HepG2 (cell line): Measurements from ENCODE around the gene GALNT17. TPM values are rescaled to one million over a fixed set of nuclear protein-coding genes. Genes with fewer than 3 reads are reported as not detected.

Source experiments
- ATAC-seq: fragments of 200-7000 bp; cut with Tn5 transposase; 3 replicates; pipeline ENCODE4 v1.9.1; 2020; ENCODE audit warnings: mild to moderate bottlenecking, moderate library complexity
- BruUV-seq: library from RNA; stranded (reverse); fragments of 400-500 nt; replicated peaks from 2 replicates; lab custom pipeline; 2021; lab: Mats Ljungman, UMichigan
- CTCF ChIA-PET: fragments of 300-600 bp; formaldehyde crosslinking; extraction: SDS; loops from one replicate; lab custom pipeline; 2021; ENCODE audit warnings: low total read pairs, inconsistent platforms, low intra/inter-chr PET ratio; lab: Yijun Ruan, JAX
- POLR2A ChIA-PET: fragments of 350-600 bp; sonication (Branson Sonifier 250); formaldehyde crosslinking; loops from one replicate; lab custom pipeline; 2020; ENCODE audit warnings: antibody characterized with exemption, inconsistent platforms; lab: Yijun Ruan, JAX
- DNase-seq: peaks from one replicate; pipeline ENCODE4 v3.0.0-alpha.2; 2015; ENCODE audit warnings: low spot score
- FAIRE-seq: peaks from 3 replicates; lab custom pipeline; 2011; peaks lifted over from hg19 to GRCh38; lab: Jason Lieb, UNC
- H2AFZ ChIP-seq: one replicate; pipeline ENCODE4 v1.6.1; 2011; ENCODE audit warnings: low read length, inconsistent platforms
- H3K27ac ChIP-seq: fragments of 300-600 bp; 3 replicates; pipeline ENCODE4 v1.8.0; 2011; ENCODE audit warnings: mixed run types, mild to moderate bottlenecking, mixed read lengths, low read length, inconsistent platforms; ENCODE audit not compliant: insufficient read depth; ENCODE audit errors: extremely low read length
- H3K27me3 ChIP-seq, 2 experiments: fragments of 200-600 bp in 1 of 2; 2 replicates in 1 of 2; 3 replicates in 1 of 2; pipeline versions ENCODE4 v1.6.0 to v1.8.0; 2011; ENCODE audit warnings: low read length in 2 of 2, mild to moderate bottlenecking in 2 of 2, moderate library complexity in 2 of 2, inconsistent platforms in 1 of 2; ENCODE audit not compliant: insufficient read depth in 2 of 2, control insufficient read depth in 1 of 2
- H3K36me3 ChIP-seq, 2 experiments: fragments of 200-600 bp in 1 of 2; replicated peaks in 1 of 2; 2 replicates in 1 of 2; 3 replicates in 1 of 2; pipeline versions ENCODE4 v1.5.1 to v1.8.0; 2011; ENCODE audit warnings: low read length in 2 of 2, inconsistent platforms in 1 of 2; ENCODE audit not compliant: insufficient read depth in 2 of 2, control insufficient read depth in 1 of 2
- H3K4me1 ChIP-seq: 2 replicates; pipeline ENCODE4 v1.5.1; 2012; ENCODE audit warnings: low read length, inconsistent platforms; ENCODE audit not compliant: insufficient read depth
- H3K4me2 ChIP-seq: 2 replicates; pipeline ENCODE4 v1.6.0; 2011; ENCODE audit warnings: low read depth, low read length, inconsistent platforms
- H3K4me3 ChIP-seq, 3 experiments: fragments of 200-600 bp in 1 of 3; sonication (generic), shearing (Covaris generic) in 1 of 3; replicated peaks in 1 of 3; 2 replicates each; pipeline ENCODE4 v1.5.1; 2011 to 2016; ENCODE audit warnings: low read length in 3 of 3, inconsistent platforms in 2 of 3, low read depth in 2 of 3, mild to moderate bottlenecking in 2 of 3, control low read depth in 1 of 3, mixed read lengths in 1 of 3; ENCODE audit not compliant: insufficient read depth in 1 of 3
- H3K79me2 ChIP-seq: one replicate; pipeline ENCODE4 v1.6.1; 2011; ENCODE audit warnings: low read length, inconsistent platforms; ENCODE audit not compliant: insufficient read depth
- H3K9ac ChIP-seq: 2 replicates; pipeline ENCODE4 v1.6.0; 2011; ENCODE audit warnings: mild to moderate bottlenecking, low read depth, low read length, inconsistent platforms; ENCODE audit not compliant: insufficient read depth
- H3K9me3 ChIP-seq: 2 replicates; pipeline ENCODE4 v1.5.1; 2012; ENCODE audit warnings: mild to moderate bottlenecking, low read length
- H4K20me1 ChIP-seq: 2 replicates; pipeline ENCODE4 v1.6.0; 2011; ENCODE audit warnings: inconsistent platforms, mild to moderate bottlenecking, low read length, moderate library complexity; ENCODE audit not compliant: insufficient read depth
- ATF7-NPFF ChIP-seq: sonication (generic); formaldehyde crosslinking; IDR thresholded peaks from 2 replicates; pipeline ENCODE4 v1.8.1; 2023; ENCODE audit warnings: mild to moderate bottlenecking, low read depth, missing genetic modification reagents, moderate library complexity
- GLMP ChIP-seq: sonication (generic); formaldehyde crosslinking; IDR thresholded peaks from 2 replicates; pipeline ENCODE4 v1.9.0; 2021; ENCODE audit warnings: missing genetic modification reagents, mild to moderate bottlenecking, borderline replicate concordance
- HNF1B ChIP-seq: sonication (generic); formaldehyde crosslinking; IDR thresholded peaks from 2 replicates; pipeline ENCODE4 v1.5.1; 2020; ENCODE audit warnings: mild to moderate bottlenecking, moderate library complexity, missing genetic modification reagents
- KLF11 ChIP-seq: IDR thresholded peaks from 2 replicates; pipeline ENCODE4 v1.6.1; 2016; ENCODE audit warnings: missing compliant biosample characterization
- SRSF9 ChIP-seq: fragments of 200-400 bp; formaldehyde crosslinking; IDR thresholded peaks from 2 replicates; pipeline ENCODE4 v1.6.1; 2018; ENCODE audit warnings: borderline replicate concordance, mild to moderate bottlenecking, low read depth, low read length; ENCODE audit not compliant: insufficient read depth, poor library complexity, severe bottlenecking
- ZNF260 ChIP-seq: sonication (generic); formaldehyde crosslinking; IDR thresholded peaks from 2 replicates; pipeline ENCODE4 v1.4.0; 2020; ENCODE audit warnings: missing genetic modification reagents, low read depth, mild to moderate bottlenecking, borderline replicate concordance
- ZNF326 ChIP-seq: sonication (generic); formaldehyde crosslinking; IDR thresholded peaks from 2 replicates; pipeline ENCODE4 v1.4.0; 2020; ENCODE audit warnings: missing genetic modification reagents, borderline replicate concordance
- WGBS: methylation state at CpG from one replicate; pipeline ENCODE4 v1.1.6; 2017; ENCODE audit warnings: low lambda C conversion rate; 5-methylcytosine and 5-hydroxymethylcytosine counted together
- in situ Hi-C: cut with HindIII; loops from 2 replicates; pipeline ENCODE4 v1.10.0; 2017; ENCODE audit warnings: low pct_unique_long_range_greater_than_20kb; ENCODE audit not compliant: extremely low pct_ligation_motif_present
- intact Hi-C: fragments of 100-400 bp; cut with micrococcal nuclease; formaldehyde crosslinking; loops from one replicate; pipeline ENCODE4 v1.10.0; 2022; ENCODE audit not compliant: unreplicated experiment
- polyA plus RNA-seq, 8 experiments: library from polyadenylated mRNA; depleted of rRNA in 3 of 8; stranded (reverse) in 7 of 8; unstranded in 1 of 8; fragments of >200 nt; fragmentation: Illumina TruSeq in 4 of 8; extraction: Trizol in 4 of 8; gene quantifications; 2 replicates each; pipeline versions ENCODE4 v1.2.1 to v1.2.3, GENCODE V29; 2011 to 2016; ENCODE audit warnings: low read depth in 4 of 8, missing spikeins in 1 of 8, mixed read lengths in 1 of 8; ENCODE audit not compliant: insufficient read depth in 1 of 8
- total RNA-seq, 5 experiments: library from RNA; depleted of rRNA; stranded (reverse); fragments of >200 nt; fragmentation: Illumina TruSeq; extraction: Trizol; gene quantifications; 2 replicates each; pipeline ENCODE4 v1.2.3, GENCODE V29; 2016; ENCODE audit warnings: low read depth in 1 of 5

The GALNT17 gene
- total and polyA plus RNA-seq, 2 of the 13 experiments (the other 11 are each of a cell fraction or from before 2014, with no cell fraction given) = not detected

GRCh38 chr7:71645836-71646235, 513.9 kb downstream of the GALNT17 start:
- in situ Hi-C loops = no loop called here
- POLR2A ChIA-PET = no interaction called here

More at GRCh38 chr7:71645836-71646235, 513.9 kb downstream of the GALNT17 start:
- Histone ChIP-seq H3K4me2 (no peak overlapping the region), H3K4me1 (no peaks in the 10 kb centered on the region), H3K27ac (no peak overlapping the region), H3K27me3 (no peaks in the 10 kb centered on the region), H4K20me1 (no peaks in the 10 kb centered on the region), H3K36me3 (no peaks in the 10 kb centered on the region), H3K9ac (no peak overlapping the region), H3K4me3 (no peak overlapping the region), H2AFZ (no peak overlapping the region), H3K9me3 (peaks cover 47% of the 10 kb centered on the region), H3K79me2 (no peaks in the 10 kb centered on the region)
- intact Hi-C loops = no loop called here
- WGBS = 18% methylated on average over 4 of the region's 4 CpGs
- BruUV-seq = no TSS peak
- no peak for FAIRE-seq
- ATAC-seq = no peak
- TF ChIP-seq SRSF9 = no peak
- no peak for TF ChIP-seq ATF7-NPFF (CRISPR knock-in tag)
- no peak for TF ChIP-seq KLF11 (CRISPR knock-in tag)
- TF ChIP-seq HNF1B (CRISPR knock-in tag) = no peak
- no peak for TF ChIP-seq GLMP (CRISPR knock-in tag)
- no peak for TF ChIP-seq ZNF326 (CRISPR knock-in tag)
- no peak for TF ChIP-seq ZNF260 (CRISPR knock-in tag)
- no peak for DNase-seq
- CTCF ChIA-PET = no interaction called here
